Measurements from ENCODE around the gene GCNT4. TPM values are rescaled to one million over a fixed set of nuclear protein-coding genes. Genes with fewer than 3 reads are reported as not detected.

Gene GCNT4, protein sequence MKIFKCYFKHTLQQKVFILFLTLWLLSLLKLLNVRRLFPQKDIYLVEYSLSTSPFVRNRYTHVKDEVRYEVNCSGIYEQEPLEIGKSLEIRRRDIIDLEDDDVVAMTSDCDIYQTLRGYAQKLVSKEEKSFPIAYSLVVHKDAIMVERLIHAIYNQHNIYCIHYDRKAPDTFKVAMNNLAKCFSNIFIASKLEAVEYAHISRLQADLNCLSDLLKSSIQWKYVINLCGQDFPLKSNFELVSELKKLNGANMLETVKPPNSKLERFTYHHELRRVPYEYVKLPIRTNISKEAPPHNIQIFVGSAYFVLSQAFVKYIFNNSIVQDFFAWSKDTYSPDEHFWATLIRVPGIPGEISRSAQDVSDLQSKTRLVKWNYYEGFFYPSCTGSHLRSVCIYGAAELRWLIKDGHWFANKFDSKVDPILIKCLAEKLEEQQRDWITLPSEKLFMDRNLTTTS
- total RNA-seq, result 0.65 and 1.1 TPM in 2 replicates

DNA sequence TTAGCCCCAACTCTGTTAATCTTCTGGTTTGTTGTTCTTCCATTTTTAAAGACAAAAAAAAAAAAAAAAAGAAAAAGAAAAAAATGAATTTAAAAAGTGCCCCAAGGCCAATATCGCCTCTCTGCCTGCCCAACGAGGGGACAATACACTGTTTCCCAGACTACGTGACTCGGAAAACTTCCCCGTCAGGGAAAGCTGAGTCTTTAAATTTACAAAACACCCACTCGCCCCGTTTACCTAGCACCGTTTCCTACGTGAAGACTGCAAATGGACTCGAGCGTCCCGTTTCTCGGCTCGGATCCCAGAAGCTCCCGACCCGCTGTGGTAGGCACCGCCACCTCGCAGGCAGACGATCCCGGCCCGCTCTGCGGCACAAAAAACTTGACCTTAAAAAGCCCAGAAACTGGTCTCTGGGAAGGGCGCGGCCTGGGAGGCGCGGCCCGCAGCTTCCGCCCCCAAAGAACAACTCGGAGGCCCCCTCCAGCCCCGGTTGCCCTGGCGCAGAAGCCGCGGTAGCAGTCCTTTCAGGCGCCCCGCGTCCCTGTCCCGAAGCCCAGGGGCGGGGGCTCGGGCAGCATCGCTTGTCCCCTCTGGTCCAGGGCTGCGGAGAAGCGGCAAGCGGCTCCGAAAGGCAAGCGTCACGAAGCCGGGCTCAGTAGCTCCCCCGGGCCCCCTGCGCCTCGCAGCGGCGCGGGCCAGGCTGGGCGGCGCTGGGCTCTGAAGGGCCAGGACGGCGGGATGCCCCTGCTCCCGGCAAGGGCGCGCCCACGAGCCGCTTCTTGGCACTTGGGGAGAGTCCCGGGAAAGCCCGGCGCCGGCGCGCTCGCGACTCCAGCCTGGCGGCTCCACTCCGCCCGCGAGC, at the start of gene GCNT4:
GCNT4 (minus strand) TSS at position 367 of the 862 bp plus-strand sequence. CDS start 22,521 bp downstream, outside the sequence.

Other genes with a start within 250 kb of the GCNT4 start
- gene FAM169A, start 186.2 kb downstream of the GCNT4 start, total RNA-seq, result 4.3 and 9.8 TPM in 2 replicates
- gene ANKRD31, start 184.3 kb upstream of the GCNT4 start, total RNA-seq, result under 0.01 TPM in 1 of 2 replicates, not detected in the other

Data from mesangial cell (primary cell).